Measurements from ENCODE around the gene SLC3A2.

Gene SLC3A2

GRCh38 chr11:62879235-62879978 is 1.3 kb upstream of the SLC3A2 start:
- no peak overlapping the region; the same call in 1 of the 2 replicates for H3K4me2 ChIP-seq
- H3K4me1 ChIP-seq (ENCODE audit: low read depth, poor library complexity, severe bottlenecking): peaks cover 35% of the 10 kb centered on the region
- no peaks in the 10 kb centered on the region for H4K20me1 ChIP-seq (ENCODE audit: insufficient read depth)
- no peak overlapping the region for H3K9ac ChIP-seq
- peak overlapping the region; percentile 93; the same call in 1 of the 2 replicates for H3K27ac ChIP-seq
- H3K4me3 ChIP-seq (IDR thresholded peaks at IDR 0.05; ENCODE audit: insufficient read depth, low read depth, low read length): no peak overlapping the region
- H3K36me3 ChIP-seq (ENCODE audit: insufficient read depth): peaks cover 6% of the 10 kb centered on the region; the same call in 1 of the 2 replicates
- H2AFZ ChIP-seq (ENCODE audit: low read depth): no peak overlapping the region
- no peaks in the 10 kb centered on the region for H3K27me3 ChIP-seq (ENCODE audit: insufficient read depth, low read depth)
- H3K79me2 ChIP-seq (ENCODE audit: insufficient read depth, low read depth): peaks cover 50% of the 10 kb centered on the region
- no peak for TF ChIP-seq CTCF (conservative IDR thresholded peaks at IDR 0.05; ENCODE audit: low read depth, low read length)

DNA sequence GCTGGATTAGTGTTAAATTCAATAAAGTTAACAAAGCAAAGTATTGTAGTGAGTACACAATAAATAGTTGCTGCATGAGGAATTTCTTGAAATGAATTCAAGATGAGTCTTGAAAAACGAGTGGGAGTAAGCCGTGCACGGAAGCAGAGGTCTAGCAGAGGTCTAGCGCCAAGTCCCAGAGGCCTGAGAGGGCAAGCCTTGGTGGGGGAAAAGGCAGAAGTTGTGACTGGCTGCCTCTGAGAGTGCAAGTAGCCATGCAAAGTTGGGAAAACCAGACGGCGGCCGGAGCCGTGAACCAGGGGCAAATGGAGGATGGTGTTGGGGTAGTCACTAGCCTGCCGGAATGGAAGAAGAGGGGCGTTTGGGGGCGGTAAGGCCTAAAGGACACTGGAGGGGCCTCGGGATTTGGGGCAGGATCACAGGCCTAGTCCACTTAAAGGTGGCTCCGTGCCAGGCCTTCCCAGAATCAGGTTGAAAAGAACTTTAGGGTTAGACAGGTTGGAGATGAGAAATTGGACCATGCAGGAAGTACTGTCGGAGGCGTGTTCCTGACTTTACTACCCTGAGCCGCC is 379 bp upstream of the SLC3A2 start:
- Histone ChIP-seq H3K4me3 (IDR thresholded peaks at IDR 0.05; ENCODE audit: insufficient read depth, low read depth, low read length) (no peak overlapping the region), H2AFZ (ENCODE audit: low read depth) (no peak overlapping the region), H3K27ac (peak overlapping the region; percentile 93), H4K20me1 (ENCODE audit: insufficient read depth) (peaks cover 4% of the 10 kb centered on the region; the same call in 1 of the 2 replicates), H3K27me3 (ENCODE audit: insufficient read depth, low read depth) (no peaks in the 10 kb centered on the region), H3K4me2 (peak overlapping the region; percentile 74), H3K79me2 (ENCODE audit: insufficient read depth, low read depth) (peaks cover 51% of the 10 kb centered on the region), H3K4me1 (ENCODE audit: low read depth, poor library complexity, severe bottlenecking) (peaks cover 37% of the 10 kb centered on the region), H3K9ac (peak overlapping the region; percentile 97; the same call in 1 of the 2 replicates), H3K36me3 (ENCODE audit: insufficient read depth) (peaks cover 14% of the 10 kb centered on the region; the same call in 1 of the 2 replicates)
- no peak for TF ChIP-seq CTCF (conservative IDR thresholded peaks at IDR 0.05; ENCODE audit: low read depth, low read length)

GRCh38 chr11:62881579-62882430 is 1.1 kb downstream of the SLC3A2 start:
- Histone ChIP-seq H3K9ac (peak overlapping the region; percentile 97), H3K36me3 (ENCODE audit: insufficient read depth) (peaks cover 25% of the 10 kb centered on the region; the same call in 1 of the 2 replicates), H3K4me2 (peak overlapping the region; percentile 67), H3K27ac (peak overlapping the region; percentile 93), H3K79me2 (ENCODE audit: insufficient read depth, low read depth) (peaks cover 49% of the 10 kb centered on the region), H3K27me3 (ENCODE audit: insufficient read depth, low read depth) (no peaks in the 10 kb centered on the region), H3K4me3 (IDR thresholded peaks at IDR 0.05; ENCODE audit: insufficient read depth, low read depth, low read length) (no peak overlapping the region), H4K20me1 (ENCODE audit: insufficient read depth) (peaks cover 8% of the 10 kb centered on the region; the same call in 1 of the 2 replicates), H2AFZ (ENCODE audit: low read depth) (no peak overlapping the region), H3K4me1 (ENCODE audit: low read depth, poor library complexity, severe bottlenecking) (peaks cover 37% of the 10 kb centered on the region)
- TF ChIP-seq CTCF (conservative IDR thresholded peaks at IDR 0.05; ENCODE audit: low read depth, low read length): no peak; the same call in 1 of the 2 replicates

GRCh38 chr11:62882431-62882749 is 1.7 kb downstream of the SLC3A2 start:
- Histone ChIP-seq H3K4me1 (ENCODE audit: low read depth, poor library complexity, severe bottlenecking) (peaks cover 37% of the 10 kb centered on the region), H4K20me1 (ENCODE audit: insufficient read depth) (peaks cover 13% of the 10 kb centered on the region; the same call in 1 of the 2 replicates), H3K9ac (peak overlapping the region; percentile 97; the same call in 1 of the 2 replicates), H3K27ac (peak overlapping the region; percentile 93; the same call in 1 of the 2 replicates), H3K36me3 (ENCODE audit: insufficient read depth) (peaks cover 31% of the 10 kb centered on the region; the same call in 1 of the 2 replicates), H2AFZ (ENCODE audit: low read depth) (no peak overlapping the region), H3K4me2 (peak overlapping the region; percentile 67), H3K4me3 (IDR thresholded peaks at IDR 0.05; ENCODE audit: insufficient read depth, low read depth, low read length) (no peak overlapping the region), H3K27me3 (ENCODE audit: insufficient read depth, low read depth) (no peaks in the 10 kb centered on the region), H3K79me2 (ENCODE audit: insufficient read depth, low read depth) (peaks cover 43% of the 10 kb centered on the region)
- TF ChIP-seq CTCF (conservative IDR thresholded peaks at IDR 0.05; ENCODE audit: low read depth, low read length): no peak
